ENCODE measurements around the gene KIAA1217.

Gene KIAA1217

DNA sequence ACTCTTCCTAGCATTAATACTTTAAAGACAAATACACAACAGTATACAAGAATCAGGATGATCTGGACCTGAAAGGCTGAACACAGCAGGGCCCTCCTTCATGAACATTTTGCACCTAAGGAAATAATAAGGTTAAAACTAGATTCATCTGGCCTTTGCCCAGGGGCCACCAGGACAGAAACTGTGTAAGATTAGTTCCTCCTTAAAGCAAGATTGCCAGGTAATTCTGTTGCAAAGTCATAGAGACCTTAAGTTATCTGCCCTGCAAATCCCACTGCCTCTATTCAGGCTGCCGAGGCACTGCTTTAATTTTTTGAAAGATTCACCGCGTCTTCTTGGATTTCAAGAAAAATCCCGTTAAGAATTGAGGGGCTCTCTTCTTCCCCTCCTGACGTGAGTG lies 1.6 kb upstream of the KIAA1217 start:
- DNase-seq (ENCODE audit: low spot score), result no peak
- no peak for FAIRE-seq

GRCh38 chr10:24207781-24208611 lies 942 bp upstream of the KIAA1217 start:
- FAIRE-seq (peak; percentile 50), DNase-seq (ENCODE audit: low spot score) (peak; percentile 38)

DNA sequence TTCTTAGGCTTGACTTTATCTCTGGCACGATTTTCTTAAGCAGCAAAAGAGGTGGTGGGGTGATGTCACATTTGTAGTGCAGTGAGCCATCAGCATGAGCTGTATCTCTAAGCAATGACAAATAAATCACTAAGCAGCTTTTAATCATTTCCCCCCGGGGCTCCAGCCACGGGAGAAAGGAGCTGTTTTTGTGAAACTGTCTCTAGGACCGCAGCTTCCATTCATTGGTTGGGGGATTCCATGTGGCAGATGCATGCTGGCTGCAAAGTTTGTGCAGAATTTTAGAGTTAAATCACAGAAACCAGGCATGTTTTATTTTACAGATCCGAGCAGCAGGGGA lies 464 bp downstream of the KIAA1217 start:
- FAIRE-seq, result no peak
- no peak for DNase-seq (ENCODE audit: low spot score)

DNA sequence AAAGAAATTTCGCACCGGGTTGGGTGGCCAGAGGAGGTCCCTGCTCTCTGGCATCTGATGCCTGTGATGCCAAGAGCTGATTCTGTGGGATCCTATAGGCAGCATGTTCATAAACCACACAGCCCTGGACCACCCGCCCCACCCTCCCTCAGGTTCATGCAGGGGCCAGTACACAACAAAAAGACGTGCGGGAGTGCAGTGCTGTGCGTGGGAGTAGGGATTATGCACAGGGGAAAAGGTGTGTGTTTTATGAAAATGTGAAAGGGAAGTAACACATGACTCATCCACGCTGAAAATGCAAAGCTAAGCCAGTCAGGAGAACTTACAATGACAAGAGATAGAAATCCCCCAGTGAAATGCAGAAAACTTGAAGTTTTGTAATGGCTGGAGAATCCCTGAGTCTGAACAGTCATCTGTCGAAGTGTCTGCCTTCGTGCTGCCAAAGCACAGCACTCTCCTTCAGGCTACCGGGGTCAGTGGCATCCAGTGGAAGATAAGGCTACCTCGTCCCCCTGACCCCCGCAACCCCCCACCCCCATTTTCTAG lies 1.1 kb downstream of the KIAA1217 start:
- DNase-seq (ENCODE audit: low spot score) (peak; percentile 55), FAIRE-seq (no peak)

- no peak for DNase-seq (ENCODE audit: low spot score)
- no peak for FAIRE-seq
Measured at GRCh38 chr10:24210501-24210900, 1.6 kb downstream of the KIAA1217 start.

DNA sequence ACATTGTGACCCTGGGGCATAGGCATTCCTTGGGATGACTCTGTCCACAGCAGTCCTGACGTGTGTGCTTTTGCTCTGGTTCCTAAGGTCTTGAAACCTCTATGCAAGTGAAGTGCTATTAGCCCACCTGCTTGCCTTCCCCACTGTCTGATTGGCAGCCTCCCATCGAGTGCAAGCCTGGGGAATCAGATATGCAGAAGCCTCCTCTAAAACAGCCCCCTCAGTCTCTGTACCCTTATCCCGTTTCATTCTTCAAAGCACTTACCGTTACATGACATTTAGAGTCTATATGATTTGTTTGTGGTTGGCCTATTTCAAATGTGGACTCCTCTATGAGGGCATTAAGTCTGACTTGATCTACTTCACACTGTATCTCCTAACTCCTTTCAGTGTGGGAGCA lies 4.3 kb downstream of the KIAA1217 start:
- DNase-seq (ENCODE audit: low spot score) (no peak), FAIRE-seq (no peak)

GRCh38 chr10:24213881-24214280 lies 4.9 kb downstream of the KIAA1217 start:
- FAIRE-seq (no peak), DNase-seq (ENCODE audit: low spot score) (no peak)

- DNase-seq (ENCODE audit: low spot score) (no peak), FAIRE-seq (no peak)
Measured at GRCh38 chr10:24214762-24215161, 5.8 kb downstream of the KIAA1217 start.

- DNase-seq (ENCODE audit: low spot score), result no peak
- FAIRE-seq, result no peak
Measured at GRCh38 chr10:24215196-24215595, 6.3 kb downstream of the KIAA1217 start.

DNA sequence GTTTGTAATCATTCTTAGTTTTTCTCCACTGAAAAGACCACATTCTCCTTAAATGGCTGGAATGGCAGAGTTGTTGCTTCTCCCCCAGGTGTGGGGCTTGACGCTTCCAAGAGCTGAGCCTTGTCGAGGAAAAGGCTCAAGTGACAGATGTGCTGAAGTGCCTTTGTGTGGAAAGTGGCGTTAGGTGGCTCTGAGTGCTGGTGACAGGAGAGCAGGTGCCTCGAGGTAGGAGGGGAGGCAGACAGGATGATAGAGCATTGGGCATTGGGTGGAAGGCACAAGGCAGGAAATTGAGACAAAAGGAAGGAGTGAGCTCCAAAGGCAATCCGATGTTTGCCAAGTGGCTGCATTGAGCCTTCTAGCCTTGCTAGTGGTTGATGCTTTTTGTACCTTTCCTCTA lies 6.7 kb downstream of the KIAA1217 start:
- DNase-seq (ENCODE audit: low spot score) (no peak), FAIRE-seq (no peak)

DNA sequence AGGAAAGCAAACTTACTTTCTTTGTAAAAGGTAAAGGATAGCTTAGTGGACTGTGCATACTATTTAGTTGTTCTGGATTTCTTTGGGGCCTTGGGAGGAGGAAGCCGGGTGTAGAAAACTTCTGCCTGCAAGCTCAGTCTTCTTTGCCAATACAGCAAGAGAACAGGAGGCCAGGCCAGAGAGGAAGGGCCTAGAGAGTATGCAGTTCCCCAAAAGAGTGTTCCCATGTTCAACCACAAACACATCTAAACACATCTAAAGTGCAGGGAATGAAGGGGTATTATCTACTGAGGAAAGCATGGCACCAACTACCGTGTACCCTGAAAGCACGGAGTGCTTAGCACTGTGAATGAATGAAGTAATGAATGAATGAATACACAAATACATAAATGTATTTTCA lies 11.0 kb downstream of the KIAA1217 start:
- FAIRE-seq, result no peak
- no peak for DNase-seq (ENCODE audit: low spot score)

GRCh38 chr10:24223341-24223740 lies 14.4 kb downstream of the KIAA1217 start:
- DNase-seq (ENCODE audit: low spot score) (no peak), FAIRE-seq (no peak)

DNA sequence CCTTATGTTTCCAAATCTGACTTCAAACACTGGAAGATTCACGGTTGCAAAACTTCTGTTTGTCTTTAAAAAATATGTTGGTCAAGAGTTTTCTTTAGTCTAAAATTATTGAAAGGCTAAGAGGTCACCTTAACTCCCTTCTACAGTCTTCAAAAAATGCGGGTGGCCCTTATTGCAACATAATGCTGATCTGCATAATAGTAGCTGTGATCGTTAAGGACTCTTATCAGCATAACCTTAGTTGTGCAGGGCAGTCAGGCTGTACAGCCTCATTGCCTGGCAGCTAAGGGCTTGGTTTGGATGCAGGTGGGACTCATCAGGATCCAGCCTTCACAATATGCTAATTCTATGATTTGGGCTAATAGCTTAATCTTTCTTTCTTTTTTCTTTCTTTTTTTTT lies 15.0 kb downstream of the KIAA1217 start:
- no peak for FAIRE-seq
- no peak for DNase-seq (ENCODE audit: low spot score)

- DNase-seq (ENCODE audit: low spot score) (no peak), FAIRE-seq (no peak)
Measured at GRCh38 chr10:24228642-24229041, 19.7 kb downstream of the KIAA1217 start.

DNA sequence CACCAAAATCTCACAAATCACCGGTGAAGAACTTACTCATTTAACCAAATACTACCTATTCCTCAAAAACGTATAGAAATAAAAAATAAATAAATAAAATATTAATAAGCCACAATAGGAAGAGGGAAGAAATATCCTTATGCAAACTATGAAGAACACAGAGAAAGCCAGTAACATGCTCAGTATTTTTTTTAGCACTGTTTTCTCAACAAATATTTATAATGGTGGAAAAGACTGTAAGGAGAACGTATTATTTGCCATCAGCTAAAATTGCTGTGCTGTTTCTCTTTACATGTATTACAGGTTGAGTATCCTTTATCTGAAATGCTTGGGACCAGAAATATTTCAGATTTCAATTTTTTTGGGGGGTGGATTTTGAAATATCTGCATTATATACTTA lies 21.0 kb downstream of the KIAA1217 start:
- DNase-seq (ENCODE audit: low spot score) (no peak), FAIRE-seq (no peak)

GRCh38 chr10:24231200-24231599 lies 22.3 kb downstream of the KIAA1217 start:
- FAIRE-seq (no peak), DNase-seq (ENCODE audit: low spot score) (no peak)

DNA sequence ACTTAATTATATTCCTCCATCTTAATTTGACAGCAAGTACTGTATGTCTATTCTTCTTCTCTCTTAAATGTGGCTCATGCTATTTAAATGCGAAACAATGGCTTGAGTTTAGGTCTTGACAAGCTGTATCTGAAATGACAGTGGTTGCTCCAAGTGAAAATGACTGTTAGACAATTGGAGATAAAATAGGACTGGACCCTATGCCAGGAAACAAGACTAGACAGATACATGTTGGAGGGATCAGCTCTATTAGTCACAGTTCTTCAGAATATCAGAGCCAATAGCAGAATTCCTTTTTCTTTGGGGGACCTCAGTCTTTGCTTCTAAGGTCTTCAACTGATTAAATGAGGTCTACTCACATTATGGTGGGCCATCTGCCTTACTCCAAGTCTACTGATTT lies 25.8 kb downstream of the KIAA1217 start:
- FAIRE-seq, result no peak
- DNase-seq (ENCODE audit: low spot score), result no peak

- DNase-seq (ENCODE audit: low spot score) (no peak), FAIRE-seq (no peak)
Measured at GRCh38 chr10:24235471-24235870, 26.5 kb downstream of the KIAA1217 start.

GRCh38 chr10:24237801-24238395 lies 29.0 kb downstream of the KIAA1217 start:
- DNase-seq (ENCODE audit: low spot score), result no peak
- no peak for FAIRE-seq

GRCh38 chr10:24238519-24239247 lies 29.7 kb downstream of the KIAA1217 start:
- DNase-seq (ENCODE audit: low spot score), result no peak

DNA sequence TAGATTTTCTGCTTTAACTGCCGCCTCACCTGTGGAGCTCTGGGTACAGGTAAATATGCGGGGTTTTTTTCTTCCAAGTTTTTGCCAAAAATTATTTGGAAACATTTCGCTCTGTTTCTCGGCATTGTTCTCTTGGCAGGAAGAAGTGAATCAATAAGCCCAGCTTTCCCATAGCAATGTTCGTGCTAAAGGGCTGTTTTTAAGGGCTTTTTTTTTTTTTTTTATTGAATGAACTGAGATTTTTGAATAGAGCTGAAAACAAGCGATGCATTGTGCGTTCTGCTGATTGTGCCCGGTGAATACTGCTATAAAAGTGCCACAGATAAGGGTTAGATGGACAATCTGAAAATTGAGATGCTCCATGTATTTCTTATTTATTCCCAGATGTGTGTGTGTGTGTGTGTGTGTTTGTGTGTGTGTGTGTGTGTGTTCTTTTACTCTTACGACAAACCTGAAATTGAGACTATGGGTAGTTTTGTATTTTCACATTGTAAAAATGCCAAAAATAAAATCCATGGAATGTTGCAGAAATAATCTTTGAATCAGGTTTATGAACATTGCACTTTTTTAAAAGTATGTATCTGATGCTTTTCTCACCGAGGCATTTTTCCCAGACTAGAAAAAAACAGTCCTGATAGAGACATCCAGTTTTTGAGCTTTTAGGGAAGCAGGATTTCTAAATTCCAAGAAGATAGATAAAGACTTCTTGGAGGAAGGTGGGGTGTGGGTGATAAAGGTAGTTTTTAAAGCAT lies 30.5 kb downstream of the KIAA1217 start:
- FAIRE-seq (no peak), DNase-seq (ENCODE audit: low spot score) (no peak)

More at GRCh38 chr10:24238519-24239247, 29.7 kb downstream of the KIAA1217 start:
- no peak for FAIRE-seq
